Measurements from ENCODE around the gene ZFAND3.

ZFAND3 gene

DNA sequence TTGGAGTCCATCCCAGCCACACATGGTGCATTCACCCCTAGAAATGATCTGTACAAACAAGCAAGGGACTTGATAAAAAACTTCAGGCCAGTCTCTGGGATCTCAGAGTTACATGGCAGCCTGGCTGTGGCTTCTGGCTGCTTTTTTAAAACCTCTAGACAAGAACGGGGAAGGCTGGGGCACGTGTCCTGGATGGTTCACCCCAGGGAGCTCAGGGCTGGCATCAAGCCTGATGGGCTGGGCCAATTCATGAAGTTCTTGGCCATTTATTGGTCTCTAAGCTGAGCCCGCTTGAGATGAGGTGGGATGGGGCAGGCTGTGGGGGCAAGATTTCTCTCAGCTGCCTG is 10.4 kb upstream of the ZFAND3 start:
- DNase-seq, result peak; percentile 29
- H3K9me3 ChIP-seq, result no peaks in the 10 kb centered on the region
- TF ChIP-seq, protein P1, sequence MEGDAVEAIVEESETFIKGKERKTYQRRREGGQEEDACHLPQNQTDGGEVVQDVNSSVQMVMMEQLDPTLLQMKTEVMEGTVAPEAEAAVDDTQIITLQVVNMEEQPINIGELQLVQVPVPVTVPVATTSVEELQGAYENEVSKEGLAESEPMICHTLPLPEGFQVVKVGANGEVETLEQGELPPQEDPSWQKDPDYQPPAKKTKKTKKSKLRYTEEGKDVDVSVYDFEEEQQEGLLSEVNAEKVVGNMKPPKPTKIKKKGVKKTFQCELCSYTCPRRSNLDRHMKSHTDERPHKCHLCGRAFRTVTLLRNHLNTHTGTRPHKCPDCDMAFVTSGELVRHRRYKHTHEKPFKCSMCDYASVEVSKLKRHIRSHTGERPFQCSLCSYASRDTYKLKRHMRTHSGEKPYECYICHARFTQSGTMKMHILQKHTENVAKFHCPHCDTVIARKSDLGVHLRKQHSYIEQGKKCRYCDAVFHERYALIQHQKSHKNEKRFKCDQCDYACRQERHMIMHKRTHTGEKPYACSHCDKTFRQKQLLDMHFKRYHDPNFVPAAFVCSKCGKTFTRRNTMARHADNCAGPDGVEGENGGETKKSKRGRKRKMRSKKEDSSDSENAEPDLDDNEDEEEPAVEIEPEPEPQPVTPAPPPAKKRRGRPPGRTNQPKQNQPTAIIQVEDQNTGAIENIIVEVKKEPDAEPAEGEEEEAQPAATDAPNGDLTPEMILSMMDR (IDR thresholded peaks at IDR 0.05; ENCODE audit: low read depth, low read length), result no peak
- H3K36me3 ChIP-seq, result no peaks in the 10 kb centered on the region
- H3K27me3 ChIP-seq, result no peaks in the 10 kb centered on the region
- H3K4me1 ChIP-seq, result peaks cover 18% of the 10 kb centered on the region
- H3K4me3 ChIP-seq (ENCODE audit: low read depth, low read length), result no peak overlapping the region

DNA sequence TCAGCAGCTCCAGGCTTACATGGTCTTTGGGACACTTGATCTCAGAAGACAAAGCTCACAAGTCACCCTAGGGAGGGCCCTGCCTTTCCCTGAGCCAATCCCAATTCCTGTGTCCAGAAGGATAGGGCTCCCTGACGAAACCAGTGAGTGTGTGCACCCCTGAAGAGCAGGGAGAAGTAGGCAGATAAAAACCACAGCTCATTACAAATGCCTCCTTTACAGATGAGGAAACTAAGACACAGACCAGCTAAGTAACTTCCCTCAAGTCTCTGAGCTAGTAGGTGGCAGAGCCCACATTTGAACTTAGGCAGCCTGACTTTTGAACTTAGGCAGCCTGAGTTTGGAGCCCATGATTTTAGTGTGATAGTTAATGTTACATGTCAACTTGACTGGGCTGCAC is 6.7 kb upstream of the ZFAND3 start:
- Histone ChIP-seq H3K27me3 (no peaks in the 10 kb centered on the region), H3K4me1 (peaks cover 14% of the 10 kb centered on the region), H3K4me3 (ENCODE audit: low read depth, low read length) (no peak overlapping the region), H3K9me3 (no peaks in the 10 kb centered on the region), H3K36me3 (no peaks in the 10 kb centered on the region)
- no peak for DNase-seq
- TF ChIP-seq, protein P1 (IDR thresholded peaks at IDR 0.05; ENCODE audit: low read depth, low read length), result no peak

DNA sequence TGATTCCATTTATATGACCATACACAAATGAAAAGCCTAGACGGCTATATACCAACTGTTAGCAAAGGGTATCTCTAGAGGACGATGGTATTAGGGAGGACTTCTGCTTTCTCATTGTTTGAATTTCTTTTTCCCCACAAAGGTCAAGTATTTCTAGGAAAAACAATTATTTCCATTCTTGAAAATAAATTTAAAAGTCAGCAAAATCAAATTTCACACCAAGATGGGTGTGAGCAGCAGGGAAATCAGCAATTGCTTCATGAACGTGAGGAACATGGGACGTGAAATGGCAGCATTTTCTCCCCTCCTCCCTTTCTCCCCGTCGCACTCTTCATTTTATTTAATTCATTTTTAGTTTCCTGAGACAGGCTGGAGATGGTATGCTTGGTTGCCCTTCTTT is 5.2 kb upstream of the ZFAND3 start:
- Histone ChIP-seq H3K4me3 (ENCODE audit: low read depth, low read length) (no peak overlapping the region), H3K27me3 (no peaks in the 10 kb centered on the region), H3K36me3 (no peaks in the 10 kb centered on the region), H3K4me1 (peaks cover 1% of the 10 kb centered on the region), H3K9me3 (no peaks in the 10 kb centered on the region)
- DNase-seq, result no peak
- TF ChIP-seq, protein P1 (IDR thresholded peaks at IDR 0.05; ENCODE audit: low read depth, low read length), result no peak

DNA sequence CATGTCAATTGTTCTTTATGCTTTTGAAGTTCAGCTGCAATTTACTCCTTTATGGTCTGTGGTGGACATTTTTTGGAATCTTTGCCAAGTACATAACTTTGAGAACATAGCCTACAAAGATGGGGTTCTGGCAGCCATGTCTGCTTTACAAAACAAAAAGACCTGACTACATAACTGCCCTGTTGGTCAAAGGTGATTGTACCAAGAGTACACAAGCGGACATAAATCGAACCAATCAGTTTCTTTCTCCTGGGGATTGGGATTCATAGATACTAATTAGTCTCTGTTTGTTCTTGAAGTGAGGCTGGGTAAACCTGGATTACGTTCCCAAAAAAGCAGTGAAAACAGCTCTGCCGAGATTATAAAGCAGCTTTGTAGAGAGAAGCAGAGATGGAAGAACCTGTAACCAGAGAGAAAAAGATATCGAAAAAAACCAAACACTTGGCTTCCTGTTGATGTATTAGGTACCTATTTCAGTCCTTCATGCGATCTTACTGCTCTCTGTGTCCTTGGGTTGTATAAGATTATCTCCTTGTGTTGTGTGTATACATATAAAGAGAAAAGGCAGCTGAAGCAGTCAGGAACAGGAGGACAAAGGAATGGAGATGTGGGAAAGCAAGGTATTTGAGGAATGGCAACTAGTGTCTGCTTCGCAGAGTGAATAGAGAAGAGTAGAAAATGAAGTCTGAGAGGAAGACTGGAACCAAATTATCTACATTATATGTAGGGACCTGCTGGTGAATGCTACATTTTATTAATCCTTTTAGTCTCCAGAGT is 2.7 kb upstream of the ZFAND3 start:
- H3K4me3 ChIP-seq (ENCODE audit: low read depth, low read length), result no peak overlapping the region
- no peak for DNase-seq
- no peaks in the 10 kb centered on the region for H3K27me3 ChIP-seq
- TF ChIP-seq, protein P1 (IDR thresholded peaks at IDR 0.05; ENCODE audit: low read depth, low read length), result no peak
- H3K36me3 ChIP-seq, result no peaks in the 10 kb centered on the region
- H3K9me3 ChIP-seq, result no peaks in the 10 kb centered on the region
- no peaks in the 10 kb centered on the region; the same call in 1 of the 2 replicates for H3K4me1 ChIP-seq

GRCh38 chr6:37818536-37819176 is 871 bp upstream of the ZFAND3 start:
- TF ChIP-seq, protein P1 (IDR thresholded peaks at IDR 0.05; ENCODE audit: low read depth, low read length), result no peak

More at GRCh38 chr6:37818536-37819176, 871 bp upstream of the ZFAND3 start:
- Histone ChIP-seq H3K4me1 (no peaks in the 10 kb centered on the region; the same call in 1 of the 2 replicates), H3K27me3 (no peaks in the 10 kb centered on the region), H3K36me3 (no peaks in the 10 kb centered on the region), H3K9me3 (no peaks in the 10 kb centered on the region), H3K4me3 (ENCODE audit: low read depth, low read length) (peak overlapping the region; percentile 71)
- DNase-seq, result peak; percentile 94
